ENCODE measurements around the gene LRIG2. TPM values are rescaled to one million over a fixed set of nuclear protein-coding genes. Genes with fewer than 3 reads are reported as not detected.

Gene LRIG2, protein sequence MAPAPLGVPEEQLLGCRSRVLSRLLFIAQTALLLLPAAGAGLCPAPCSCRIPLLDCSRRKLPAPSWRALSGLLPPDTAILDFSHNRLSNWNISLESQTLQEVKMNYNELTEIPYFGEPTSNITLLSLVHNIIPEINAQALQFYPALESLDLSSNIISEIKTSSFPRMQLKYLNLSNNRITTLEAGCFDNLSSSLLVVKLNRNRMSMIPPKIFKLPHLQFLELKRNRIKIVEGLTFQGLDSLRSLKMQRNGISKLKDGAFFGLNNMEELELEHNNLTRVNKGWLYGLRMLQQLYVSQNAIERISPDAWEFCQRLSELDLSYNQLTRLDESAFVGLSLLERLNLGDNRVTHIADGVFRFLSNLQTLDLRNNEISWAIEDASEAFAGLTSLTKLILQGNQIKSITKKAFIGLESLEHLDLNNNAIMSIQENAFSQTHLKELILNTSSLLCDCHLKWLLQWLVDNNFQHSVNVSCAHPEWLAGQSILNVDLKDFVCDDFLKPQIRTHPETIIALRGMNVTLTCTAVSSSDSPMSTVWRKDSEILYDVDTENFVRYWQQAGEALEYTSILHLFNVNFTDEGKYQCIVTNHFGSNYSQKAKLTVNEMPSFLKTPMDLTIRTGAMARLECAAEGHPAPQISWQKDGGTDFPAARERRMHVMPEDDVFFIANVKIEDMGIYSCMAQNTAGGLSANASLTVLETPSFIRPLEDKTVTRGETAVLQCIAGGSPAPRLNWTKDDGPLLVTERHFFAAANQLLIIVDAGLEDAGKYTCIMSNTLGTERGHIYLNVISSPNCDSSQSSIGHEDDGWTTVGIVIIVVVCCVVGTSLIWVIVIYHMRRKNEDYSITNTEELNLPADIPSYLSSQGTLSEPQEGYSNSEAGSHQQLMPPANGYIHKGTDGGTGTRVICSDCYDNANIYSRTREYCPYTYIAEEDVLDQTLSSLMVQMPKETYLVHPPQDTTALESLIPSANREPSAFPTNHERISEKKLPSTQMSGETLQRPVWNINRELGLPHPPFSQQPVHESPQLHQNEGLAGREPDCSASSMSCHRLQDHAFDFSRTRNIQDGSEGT
- total RNA-seq: 9.4 and 13.7 TPM in 2 replicates

DNA sequence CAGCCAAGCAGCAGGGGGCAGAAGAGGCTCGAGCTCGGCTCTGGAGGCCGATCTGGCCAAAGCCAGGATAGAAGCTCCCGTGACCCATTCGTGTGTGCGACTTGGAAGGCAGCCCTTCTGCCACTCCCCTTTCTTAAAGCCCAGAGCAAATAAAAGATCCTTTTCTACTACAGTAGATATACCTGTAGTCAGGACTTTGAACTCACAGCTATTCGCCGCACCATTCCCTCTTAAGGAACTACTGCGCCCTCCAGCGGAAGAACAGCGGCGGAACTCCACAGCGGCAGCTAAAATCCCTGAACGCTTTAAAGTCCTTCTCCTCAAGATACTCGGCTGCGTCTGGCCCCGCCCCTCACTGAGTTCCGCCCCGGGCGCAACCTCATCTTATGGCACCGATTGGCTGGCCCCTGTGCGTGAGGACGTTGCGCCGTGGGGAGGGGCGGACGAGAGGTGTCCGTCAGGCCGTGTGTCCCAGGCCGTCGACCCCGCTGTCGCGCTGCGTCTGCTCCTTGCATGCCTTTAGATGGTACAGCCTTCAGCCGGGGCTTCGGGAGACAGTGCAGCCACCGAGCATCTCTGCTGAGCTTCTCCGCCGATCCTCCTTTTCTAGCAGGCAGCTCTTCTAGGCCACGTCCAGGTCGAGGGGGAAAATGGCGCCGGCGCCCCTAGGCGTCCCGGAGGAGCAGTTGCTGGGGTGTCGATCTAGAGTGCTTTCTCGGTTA lies at the start of gene LRIG2:
Gene LRIG2 (plus strand): TSS at position 442 of the 722 bp plus-strand sequence. CDS start 209 bp downstream, at position 651.

Other genes with a start within 250 kb of the LRIG2 start
- gene SLC16A1, start 117.0 kb upstream of the LRIG2 start, total RNA-seq: 123 and 127 TPM in 2 replicates